Brain pericyte (primary cell): ENCODE measurements around the gene NADK2.
"Not testable (repeated sequence)": the region's sequence is repeated elsewhere in the genome, so short reads cannot be mapped to it uniquely, and the experiment has no call there.

Experiments used
- DNase-seq: peaks from one replicate; pipeline ENCODE4 v3.0.0-alpha.2; 2012; ENCODE audit warnings: low read depth, low spot score

NADK2 gene

DNA sequence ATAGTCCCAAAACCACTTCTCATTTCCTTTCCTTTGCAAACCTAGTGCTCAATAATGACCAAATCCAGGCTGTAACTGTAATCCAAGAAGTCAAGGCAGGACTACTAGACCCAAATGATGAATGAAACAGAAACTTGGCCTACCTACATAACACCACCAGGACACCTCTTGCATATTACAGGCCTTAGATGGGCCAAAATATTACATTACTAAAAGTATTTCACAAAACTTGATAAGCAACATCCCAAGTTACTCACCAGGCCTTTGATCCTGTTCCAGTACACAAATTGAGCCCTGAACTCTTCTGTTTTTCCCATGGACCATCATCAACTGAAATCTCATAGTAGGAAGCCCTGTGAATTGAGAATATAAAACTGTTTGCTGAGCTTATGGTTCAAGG is 34.8 kb downstream of the NADK2 start:
- no peak for DNase-seq

DNA sequence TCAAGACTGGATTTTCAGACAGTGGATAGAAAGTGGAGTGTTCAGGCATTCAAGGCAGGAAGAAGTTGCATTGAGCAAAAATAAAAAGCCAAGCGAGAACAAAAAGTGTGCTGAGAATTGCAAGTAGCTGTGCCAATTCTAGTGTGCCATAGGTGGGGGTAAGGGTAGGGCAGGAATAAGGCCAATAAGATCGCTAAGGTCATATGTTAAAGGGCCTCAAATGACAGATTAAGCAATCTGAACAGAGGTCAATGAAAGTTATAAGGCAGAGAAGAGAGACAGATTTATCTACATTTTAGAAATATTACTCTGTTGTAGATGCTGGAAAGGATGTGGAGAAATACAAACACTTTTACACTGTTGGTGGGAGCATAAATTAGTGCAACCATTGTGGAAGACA is 36.4 kb downstream of the NADK2 start:
- no peak for DNase-seq

DNA sequence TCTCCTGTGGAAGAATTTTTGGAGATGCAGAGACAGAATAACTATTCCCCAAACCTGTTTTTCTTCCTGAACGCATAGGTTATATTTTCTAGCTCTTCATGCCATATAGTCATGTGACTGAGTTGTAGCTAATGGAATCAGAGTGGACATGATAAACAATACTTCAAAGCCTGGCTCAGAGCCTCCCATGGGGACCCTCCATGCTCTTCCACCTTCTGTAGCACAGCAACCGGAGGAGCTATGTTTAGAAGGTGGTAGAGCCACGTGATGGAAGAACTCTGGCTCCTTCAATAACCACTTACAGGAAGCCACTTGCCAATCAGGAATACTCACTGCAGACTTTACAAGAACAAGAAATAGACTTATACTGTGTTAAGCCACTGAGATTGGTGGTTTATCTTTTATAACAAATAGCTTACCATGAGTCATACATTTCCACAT is 39.2 kb downstream of the NADK2 start:
- DNase-seq = no peak

DNA sequence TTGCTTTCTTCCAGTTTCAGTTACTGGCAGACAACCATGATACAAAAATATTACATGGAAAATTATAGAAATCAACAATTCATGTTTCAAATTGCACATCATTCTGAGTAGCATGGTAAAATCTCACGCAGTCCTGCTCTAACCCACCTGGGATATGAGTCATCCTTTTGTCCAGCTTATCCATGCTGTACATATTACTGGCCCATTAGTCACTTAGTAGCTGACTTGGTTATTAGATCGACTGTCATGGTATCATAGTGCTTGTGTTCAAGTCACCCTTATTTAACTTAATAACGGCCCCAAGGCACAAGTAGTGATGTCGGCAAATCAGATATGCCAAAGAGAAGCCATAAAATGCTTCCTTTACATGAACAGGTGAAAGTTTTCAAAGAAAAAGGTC is 41.2 kb downstream of the NADK2 start:
- DNase-seq = no peak

DNA sequence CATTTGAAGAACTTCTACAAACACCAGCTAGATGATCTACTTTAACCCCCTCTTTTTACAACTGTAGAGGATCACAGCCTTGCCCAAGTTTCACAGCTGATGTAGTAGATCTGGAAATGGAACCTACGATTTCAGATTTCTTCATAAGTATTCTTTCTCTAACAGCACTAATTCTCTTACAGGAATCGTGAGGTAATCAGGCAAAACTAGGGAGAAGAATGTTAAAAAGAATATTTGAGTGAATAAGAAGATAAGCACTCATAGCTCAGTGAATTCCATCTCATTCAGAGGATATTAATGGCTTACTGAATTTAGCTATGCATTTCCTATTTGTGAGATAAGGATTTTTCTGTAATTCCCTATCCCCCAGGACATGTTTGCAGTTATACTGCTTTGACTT is 42.1 kb downstream of the NADK2 start:
- DNase-seq = no peak

DNA sequence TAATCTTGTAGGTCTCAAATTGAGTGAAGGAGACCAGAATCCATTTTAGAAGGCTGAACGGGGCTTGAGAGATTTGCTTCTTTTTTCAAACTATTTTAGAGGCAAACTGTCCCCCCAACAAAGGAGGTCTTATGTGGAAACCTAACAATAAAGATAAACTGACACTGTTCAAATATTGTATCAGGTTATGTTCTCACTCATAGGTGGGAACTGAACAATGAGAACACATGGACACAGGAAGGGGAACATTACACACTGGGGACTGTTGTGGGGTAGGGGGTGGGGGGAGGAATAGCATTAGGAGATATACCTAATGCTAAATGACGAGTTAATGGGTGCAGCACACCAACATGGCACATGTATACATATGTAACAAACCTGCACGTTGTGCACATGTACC is 42.9 kb downstream of the NADK2 start:
- not testable (repeated sequence) for DNase-seq

DNA sequence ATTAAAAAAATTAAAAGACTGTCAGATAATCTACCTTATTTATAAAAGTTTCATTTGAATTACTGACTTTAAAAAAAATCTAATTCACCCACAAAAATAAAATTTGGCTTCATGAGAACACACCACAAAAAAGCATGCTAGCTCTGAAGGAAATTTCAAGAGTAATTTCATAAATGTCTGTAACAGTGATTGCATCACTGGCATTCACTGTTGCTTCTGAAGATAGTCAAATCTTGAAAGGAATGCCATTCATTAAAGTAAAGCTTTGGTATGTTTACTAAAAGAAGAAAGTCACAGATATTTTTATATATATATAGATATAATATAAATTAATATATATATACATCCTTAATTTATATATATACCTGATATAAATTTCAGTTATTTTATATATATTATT is 43.4 kb downstream of the NADK2 start:
- no peak for DNase-seq

DNA sequence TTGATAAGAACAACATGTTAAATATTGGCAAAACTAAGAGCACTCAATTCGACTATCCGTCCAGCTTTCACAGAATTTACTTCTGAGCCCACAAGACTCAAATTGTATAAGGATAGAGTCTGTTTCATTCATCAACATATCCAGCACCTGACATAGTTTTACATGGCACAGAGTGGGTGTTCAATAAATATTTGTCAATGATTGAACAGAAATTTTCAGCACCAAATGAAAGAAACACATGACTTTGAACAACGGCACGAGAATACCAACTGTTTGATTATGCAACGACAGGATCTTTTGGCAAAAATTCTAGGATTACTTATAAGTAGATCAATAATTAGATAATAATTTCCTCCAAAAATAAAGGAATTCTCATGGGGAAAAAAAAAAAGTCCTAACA is 48.0 kb downstream of the NADK2 start:
- no peak for DNase-seq

DNA sequence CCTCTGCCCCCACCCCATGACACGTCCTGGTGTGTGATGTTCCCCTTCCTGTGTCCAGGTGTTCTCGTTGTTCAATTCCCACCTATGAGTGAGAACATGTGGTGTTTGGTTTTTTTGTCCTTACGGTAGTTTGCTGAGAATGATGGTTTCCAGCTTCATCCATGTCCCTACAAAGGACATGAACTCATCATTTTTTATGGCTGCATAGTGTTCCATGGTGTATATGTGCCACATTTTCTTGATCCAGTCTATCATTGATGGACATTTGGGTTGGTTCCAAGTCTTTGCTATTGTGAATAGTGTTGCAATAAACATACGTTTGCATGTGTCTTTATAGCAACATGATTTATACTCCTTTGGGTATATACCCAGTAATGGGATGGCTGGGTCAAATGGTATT is 57.3 kb downstream of the NADK2 start:
- not testable (repeated sequence) for DNase-seq

DNA sequence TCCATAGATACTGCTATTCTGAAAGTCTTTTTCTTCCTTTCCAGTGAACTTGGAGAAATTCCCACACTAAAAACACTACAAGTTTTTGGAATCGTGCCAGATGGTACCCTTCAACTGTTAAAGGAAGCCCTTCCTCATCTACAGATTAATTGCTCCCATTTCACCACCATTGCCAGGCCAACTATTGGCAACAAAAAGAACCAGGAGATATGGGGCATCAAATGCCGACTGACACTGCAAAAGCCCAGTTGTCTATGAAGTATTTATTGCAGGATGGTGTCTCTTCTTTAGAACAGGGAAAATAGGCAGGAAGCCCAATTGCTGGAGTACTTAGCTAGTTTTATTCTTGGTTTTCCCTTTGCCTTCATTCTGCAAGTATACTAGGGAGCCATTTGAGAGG is 60.0 kb downstream of the NADK2 start:
- no peak for DNase-seq

DNA sequence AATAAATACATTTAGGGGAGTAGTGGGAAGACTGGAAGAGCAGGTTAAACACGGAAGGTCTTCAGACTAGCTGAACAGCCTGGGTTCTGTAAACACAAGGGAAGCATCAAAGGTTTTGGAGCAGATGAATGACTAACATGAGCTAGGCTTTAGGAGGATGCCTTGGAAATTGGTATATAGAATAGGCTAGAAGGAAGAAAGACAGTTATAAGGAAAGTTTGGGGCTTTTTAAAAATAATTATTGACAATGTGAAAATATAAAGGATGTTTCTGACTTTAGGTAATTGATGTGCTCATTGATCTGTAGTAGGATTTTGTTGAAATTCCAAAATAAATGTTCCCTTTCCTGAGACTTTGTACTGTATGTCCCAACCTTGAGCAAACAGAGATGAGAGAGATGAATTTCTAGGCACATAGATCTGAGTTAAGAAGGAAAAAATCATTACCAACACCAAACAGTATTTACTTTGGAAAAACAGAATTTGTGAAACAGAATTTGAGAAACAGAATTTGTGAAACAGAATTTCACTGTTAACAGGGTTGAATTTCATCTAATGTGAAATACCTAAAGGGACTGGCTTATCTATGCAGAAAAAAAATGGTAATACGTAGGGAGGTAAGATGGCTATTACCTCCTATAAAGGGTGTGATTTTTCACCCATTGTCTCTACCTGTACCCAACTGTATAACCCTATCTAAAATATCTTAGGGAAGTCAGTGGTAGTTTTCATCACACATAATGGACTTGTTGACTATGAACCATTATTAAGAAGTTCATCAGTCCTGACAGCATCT is 61.0 kb downstream of the NADK2 start:
- DNase-seq = no peak

DNA sequence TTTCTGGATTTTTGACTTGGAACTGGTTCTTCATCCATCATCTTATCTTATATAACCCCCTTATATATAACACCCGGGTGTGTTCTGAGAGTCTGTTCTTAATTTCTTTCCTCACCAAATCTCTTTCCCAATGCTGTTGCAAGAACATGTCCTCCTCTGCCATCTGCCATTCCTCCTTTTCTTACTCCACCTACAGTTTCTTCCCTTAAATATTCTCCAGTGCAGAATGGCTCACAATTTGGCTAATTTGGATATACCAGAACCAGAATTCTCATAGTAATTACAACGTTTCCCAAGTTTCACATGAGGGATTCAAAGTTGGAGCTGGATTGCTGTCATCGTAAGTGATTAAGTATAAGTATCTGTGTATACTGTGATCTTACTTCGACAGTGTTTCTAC is 61.8 kb downstream of the NADK2 start:
- DNase-seq = no peak

DNA sequence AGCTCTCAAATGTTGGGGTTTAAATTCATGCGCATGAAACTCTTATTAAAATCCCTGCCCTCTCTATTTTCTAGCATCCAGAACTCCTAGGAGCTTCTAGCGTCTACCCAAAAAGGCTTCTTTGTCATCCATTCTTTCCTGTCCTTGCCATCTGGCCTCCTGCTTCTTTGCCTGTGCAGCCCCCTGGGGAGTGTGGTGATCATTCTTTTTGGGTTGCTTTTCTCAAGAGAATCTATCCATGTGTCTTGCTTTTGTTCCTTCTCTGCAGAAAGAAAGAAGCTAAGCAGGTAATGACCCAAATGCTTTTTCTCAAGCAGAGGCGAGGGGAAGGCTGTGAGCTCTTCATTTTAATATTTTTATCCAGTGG is 63.2 kb downstream of the NADK2 start:
- no peak for DNase-seq

DNA sequence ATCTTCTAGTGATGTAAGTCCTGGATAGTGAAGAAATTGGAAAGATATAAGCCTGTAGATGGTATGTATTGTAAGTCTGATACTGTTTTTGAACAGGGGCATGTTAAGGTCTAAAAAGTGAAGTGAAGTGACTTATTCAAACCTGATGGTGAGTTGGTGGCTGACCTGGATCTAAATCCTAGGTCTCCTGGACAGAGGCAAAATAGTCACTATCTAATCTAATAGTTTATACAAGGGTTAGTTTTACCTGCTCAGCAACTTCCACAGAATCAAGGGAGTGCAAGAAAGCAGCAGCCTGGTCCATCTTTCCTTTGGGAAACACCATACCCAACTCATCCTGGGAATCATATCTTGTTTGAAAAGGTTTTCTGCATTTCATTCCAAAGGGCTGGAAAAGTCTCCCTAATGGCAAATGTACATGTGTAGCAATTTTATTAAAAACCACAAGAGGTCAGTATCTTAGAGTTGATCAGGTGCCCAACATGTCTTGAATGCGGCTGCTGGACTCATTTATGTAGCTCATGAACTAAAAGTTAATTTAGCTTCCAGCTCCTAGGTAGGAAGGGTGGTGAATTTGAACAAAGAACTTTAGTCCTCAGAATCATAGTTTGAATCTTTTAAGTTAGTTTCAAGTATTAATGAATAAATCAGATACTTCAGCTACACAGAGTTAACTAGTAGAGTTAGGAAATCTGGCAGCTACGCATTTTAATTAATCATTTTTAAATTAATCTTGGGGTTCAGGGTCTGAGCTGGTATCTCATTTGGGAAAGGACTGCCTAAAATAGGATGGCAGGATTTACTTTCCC is 63.8 kb downstream of the NADK2 start:
- peak; percentile 24 for DNase-seq

DNA sequence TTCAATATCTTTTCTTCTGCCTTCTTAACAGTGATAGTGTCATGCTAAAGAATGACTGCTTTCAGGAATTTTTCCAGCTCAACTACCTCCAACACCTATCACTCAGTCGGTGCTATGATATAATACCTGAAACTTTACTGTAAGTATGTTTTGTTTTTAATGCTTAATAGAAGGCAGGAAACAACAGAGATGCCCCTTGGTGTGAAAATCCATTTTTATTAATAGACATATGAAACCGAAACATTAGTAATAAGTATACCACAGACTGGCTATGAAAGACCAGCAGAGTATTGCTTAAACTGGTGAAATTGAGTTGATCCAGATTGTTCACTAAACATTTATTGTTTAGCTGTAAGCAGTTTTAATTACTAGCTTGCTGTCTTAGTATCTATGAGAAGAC is 64.6 kb downstream of the NADK2 start:
- DNase-seq = no peak

DNA sequence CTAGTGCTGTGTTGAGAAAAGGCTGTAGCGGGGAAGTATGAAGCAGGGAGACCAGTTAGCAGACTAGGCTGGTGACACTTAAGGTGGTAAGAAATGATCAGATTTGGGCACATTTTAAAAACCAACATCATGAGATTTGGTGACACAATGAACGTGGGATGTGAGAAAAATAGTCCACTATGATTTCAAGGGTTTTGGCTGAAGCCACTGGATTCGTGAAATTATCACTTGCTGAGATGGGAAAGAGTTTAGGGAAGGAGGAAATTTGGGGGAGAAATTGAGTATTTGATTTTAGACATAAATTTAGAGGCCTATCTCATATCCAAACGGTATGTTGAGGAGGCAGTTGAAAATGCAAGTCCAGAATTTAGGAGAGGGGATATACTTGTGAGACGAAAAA is 66.7 kb downstream of the NADK2 start:
- no peak for DNase-seq

DNA sequence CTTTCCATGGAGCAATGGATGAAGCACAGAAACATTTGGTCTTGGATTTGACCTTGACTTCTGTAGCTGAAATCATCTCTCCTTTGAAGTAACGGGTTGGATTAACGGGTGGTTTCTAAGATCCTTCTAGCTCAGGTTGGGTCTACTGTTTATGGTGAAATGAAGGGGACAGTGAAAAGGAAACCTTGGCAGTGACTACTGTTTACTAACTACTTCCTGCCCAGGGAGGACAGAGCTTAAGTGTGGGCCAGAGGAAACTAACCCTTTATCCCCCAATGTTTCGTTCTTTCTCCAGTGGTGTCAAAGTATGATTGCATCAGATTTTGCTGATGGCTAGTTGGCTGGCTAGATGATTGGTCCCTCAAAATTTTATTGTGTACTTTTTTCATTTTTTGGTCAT is 67.6 kb downstream of the NADK2 start:
- DNase-seq = no peak

DNA sequence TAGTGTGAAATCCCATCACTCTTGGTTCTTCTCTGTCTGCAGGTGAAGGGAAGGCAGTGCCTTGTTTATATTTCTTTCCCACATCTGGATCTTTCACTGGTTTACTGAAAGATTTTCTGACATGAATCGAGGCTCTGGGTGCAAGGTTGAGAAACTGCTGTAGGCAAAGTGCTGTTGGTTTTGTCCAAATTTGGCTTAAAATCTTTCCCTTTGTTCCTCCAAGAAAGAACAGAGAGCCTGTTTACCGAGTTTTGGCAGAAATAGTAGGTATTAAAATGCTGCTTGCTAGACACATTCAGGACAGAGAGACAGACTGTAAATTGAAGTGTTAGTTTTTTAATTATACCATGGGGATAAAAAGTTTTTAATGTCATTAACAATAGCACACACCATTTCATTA is 68.3 kb downstream of the NADK2 start:
- no peak for DNase-seq

DNA sequence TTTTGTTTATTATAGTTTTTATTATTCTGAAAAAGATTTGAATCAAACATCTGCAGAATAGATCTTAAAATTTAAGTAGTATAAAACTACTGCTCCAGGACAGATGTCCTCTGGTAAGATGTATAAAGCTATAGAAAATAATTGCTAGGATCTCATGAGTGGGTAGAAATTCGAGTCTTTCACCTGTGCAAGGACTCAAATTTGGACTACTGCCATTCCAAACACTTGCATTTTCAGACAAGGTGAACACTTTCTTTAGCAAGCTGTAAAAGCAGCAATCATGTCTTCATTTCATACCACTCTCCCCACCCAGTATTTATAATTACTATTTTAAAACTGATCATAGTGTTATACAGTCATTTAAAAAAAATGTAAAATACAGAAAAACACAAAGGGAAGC is 69.1 kb downstream of the NADK2 start:
- DNase-seq = no peak

DNA sequence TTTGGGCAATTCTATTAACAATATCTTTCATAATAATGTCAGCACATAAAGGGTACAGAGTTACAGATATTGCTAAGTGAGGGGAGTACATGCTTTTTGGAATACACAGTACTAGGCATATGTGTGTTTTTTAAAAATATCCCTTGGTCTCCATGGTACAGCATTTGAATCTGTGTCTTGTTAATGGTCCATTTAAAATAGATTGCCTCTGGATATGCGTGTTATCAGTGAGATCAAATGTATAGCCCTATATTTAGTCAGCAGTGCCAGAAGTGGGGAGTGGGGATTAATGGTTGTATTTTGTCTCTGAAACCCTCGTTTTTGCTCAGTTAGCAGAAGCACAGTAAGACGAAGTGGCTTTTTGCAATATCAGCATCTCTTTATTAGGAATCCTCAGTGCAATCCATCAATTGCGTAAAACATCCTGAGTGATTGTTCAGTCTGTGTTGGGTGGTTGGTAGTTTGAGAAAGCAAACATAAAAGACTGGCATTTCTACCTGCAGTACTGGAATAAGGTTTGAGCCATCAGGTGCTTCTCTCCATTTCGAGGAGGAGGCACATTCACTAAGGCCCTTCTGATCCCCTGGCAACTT is 70.8 kb downstream of the NADK2 start:
- no peak for DNase-seq

DNA sequence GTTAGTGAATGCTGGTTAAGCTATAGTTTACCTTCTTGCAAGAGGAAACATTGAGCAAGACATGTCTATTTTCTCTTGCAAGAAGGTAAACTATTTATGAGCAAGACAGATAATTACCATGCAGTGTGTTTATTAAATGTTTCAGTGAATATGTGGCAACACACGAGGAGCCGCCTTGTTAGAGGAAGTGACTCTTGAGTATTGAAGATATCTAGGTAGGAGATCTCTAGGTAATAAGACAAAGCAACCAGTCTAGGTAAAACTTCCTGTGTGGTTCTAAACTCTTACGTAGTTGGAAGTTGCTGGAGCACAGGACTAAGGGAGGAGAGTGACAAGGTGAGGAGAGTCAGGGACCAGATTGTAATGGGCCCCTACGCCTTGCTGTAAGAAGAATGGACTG is 73.0 kb downstream of the NADK2 start:
- DNase-seq = no peak

DNA sequence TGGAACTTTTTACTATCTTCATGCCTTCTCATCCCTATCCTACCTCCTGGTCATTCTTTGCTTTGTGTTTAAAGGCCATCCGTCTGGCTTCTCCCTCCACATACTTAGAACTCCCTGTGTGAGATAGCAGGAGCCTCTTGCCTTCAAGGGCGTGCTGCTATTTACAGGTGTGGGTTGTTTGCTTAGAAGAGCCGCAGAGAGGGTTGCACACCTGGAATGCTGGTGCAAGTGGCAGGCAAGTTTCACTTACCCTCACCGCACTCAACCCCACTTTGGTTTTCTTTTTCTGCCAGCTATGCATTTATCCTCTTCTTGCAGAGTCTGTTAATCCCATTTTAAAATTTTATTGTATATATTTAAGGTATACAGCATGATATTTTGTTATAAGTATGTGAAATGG is 77.3 kb downstream of the NADK2 start:
- no peak for DNase-seq
